PC-3 (cell line): ENCODE measurements around the gene ABCC12. TPM values are rescaled to one million over a fixed set of nuclear protein-coding genes. Genes with fewer than 3 reads are reported as not detected.
"Not testable (repeated sequence)": the region's sequence is repeated elsewhere in the genome, so short reads cannot be mapped to it uniquely, and the experiment has no call there.

Source experiments
- ATAC-seq: fragments of 200-7000 bp; cut with Tn5 transposase; 2 replicates; pipeline ENCODE4 v1.9.1; 2020; ENCODE audit warnings: mild to moderate bottlenecking, moderate library complexity
- BruUV-seq: library from RNA; stranded (reverse); fragments of 400-500 nt; replicated peaks from 2 replicates; lab custom pipeline; 2021; lab: Mats Ljungman, UMichigan
- CTCF ChIA-PET: fragments of 300-600 bp; sonication (Branson Sonifier 250); formaldehyde crosslinking; loops from one replicate; lab custom pipeline; 2022; ENCODE audit warnings: antibody characterized with exemption; lab: Charles Lee
- POLR2A ChIA-PET: fragments of 300-600 bp; sonication (Branson Sonifier 250); formaldehyde crosslinking; loops from one replicate; lab custom pipeline; 2022; ENCODE audit warnings: antibody characterized with exemption; ENCODE audit not compliant: unreplicated experiment; lab: Charles Lee
- DNase-seq: peaks from one replicate; pipeline ENCODE4 v3.0.0-alpha.2; 2015
- H2AFZ ChIP-seq: fragments of 300-600 bp; sonication (generic); 2 replicates; pipeline ENCODE4 v1.6.0; 2016; ENCODE audit warnings: antibody characterized with exemption, low read length
- H3F3A ChIP-seq: fragments of 300-600 bp; sonication (generic); one replicate; pipeline ENCODE4 v1.6.0; 2017; ENCODE audit warnings: antibody characterized with exemption, low read length, control low read depth, mild to moderate bottlenecking; ENCODE audit not compliant: unreplicated experiment
- H3K27ac ChIP-seq: fragments of 300-600 bp; sonication (generic); 2 replicates; pipeline ENCODE4 v1.5.1; 2016; ENCODE audit warnings: mild to moderate bottlenecking, low read length
- H3K27me3 ChIP-seq: fragments of 300-600 bp; sonication (generic); 2 replicates; pipeline ENCODE4 v1.6.1; 2016; ENCODE audit warnings: low read length, mixed read lengths
- H3K36me3 ChIP-seq: fragments of 300-600 bp; sonication (generic); 2 replicates; pipeline ENCODE4 v1.6.1; 2016; ENCODE audit warnings: low read depth, mixed run types, low read length, mixed read lengths
- H3K4me1 ChIP-seq: fragments of 300-600 bp; sonication (generic); 2 replicates; pipeline ENCODE4 v1.5.1; 2016; ENCODE audit warnings: low read length; ENCODE audit not compliant: insufficient read depth
- H3K4me2 ChIP-seq: fragments of 300-600 bp; sonication (generic); 2 replicates; pipeline ENCODE4 v1.6.0; 2016; ENCODE audit warnings: low read length
- H3K4me3 ChIP-seq: fragments of 300-600 bp; sonication (generic); 2 replicates; pipeline ENCODE4 v1.5.1; 2016; ENCODE audit warnings: mild to moderate bottlenecking, low read length, mixed read lengths
- H3K79me2 ChIP-seq: fragments of 300-600 bp; sonication (generic); 2 replicates; pipeline ENCODE4 v1.6.1; 2017; ENCODE audit warnings: low read length, mixed read lengths
- H3K9ac ChIP-seq: fragments of 300-600 bp; sonication (generic); 2 replicates; pipeline ENCODE4 v1.6.0; 2016; ENCODE audit warnings: mild to moderate bottlenecking, low read length
- H3K9me2 ChIP-seq: fragments of 300-600 bp; sonication (generic); replicated peaks from 2 replicates; pipeline ENCODE4 v1.6.1; 2016; ENCODE audit warnings: mixed run types, low read length, mixed read lengths
- H3K9me3 ChIP-seq: fragments of 300-600 bp; sonication (generic); 2 replicates; pipeline ENCODE4 v1.6.1; 2016; ENCODE audit warnings: low read length, mixed read lengths
- H4K20me1 ChIP-seq: fragments of 300-600 bp; sonication (generic); 2 replicates; pipeline ENCODE4 v1.6.1; 2016; ENCODE audit warnings: low read length, mixed read lengths
- CTCF ChIP-seq: fragments of 300-600 bp; sonication (generic); conservative IDR thresholded peaks from 2 replicates; pipeline ENCODE4 v1.5.1; 2017; ENCODE audit warnings: antibody characterized with exemption, low read depth, mild to moderate bottlenecking, low read length
- EZH2 ChIP-seq: fragments of 300-600 bp; sonication (generic); IDR thresholded peaks from one replicate; pipeline ENCODE4 v1.6.1; 2017; ENCODE audit warnings: antibody characterized with exemption, mild to moderate bottlenecking, low read length; ENCODE audit not compliant: unreplicated experiment
- EZH2phosphoT487 ChIP-seq: fragments of 300-600 bp; sonication (generic); IDR thresholded peaks from 2 replicates; pipeline ENCODE4 v1.6.1; 2018; ENCODE audit warnings: mild to moderate bottlenecking, antibody characterized with exemption, low read length, borderline replicate concordance
- intact Hi-C: fragments of 100-400 bp; cut with micrococcal nuclease; formaldehyde crosslinking; loops from 2 replicates; pipeline ENCODE4 v1.9.0; 2023
- total RNA-seq: library from RNA; depleted of rRNA; stranded (reverse); fragments of >200 nt; gene quantifications from 2 replicates; pipeline ENCODE4 v1.2.3, GENCODE V29; 2014

ABCC12 gene
- total RNA-seq, 1 experiment from 2014 or later, result not detected

- TF ChIP-seq CTCF, result no peak
- no peak for TF ChIP-seq EZH2
- TF ChIP-seq EZH2phosphoT487, result no peak
- Histone ChIP-seq H3K36me3 (no peaks in the 10 kb centered on the region), H2AFZ (no peak overlapping the region), H3K79me2 (no peaks in the 10 kb centered on the region), H3K27me3 (no peaks in the 10 kb centered on the region), H3K9me3 (no peaks in the 10 kb centered on the region), H3K4me2 (no peak overlapping the region), H3K9me2 (no peaks in the 10 kb centered on the region), H3F3A (no peaks in the 10 kb centered on the region), H4K20me1 (no peaks in the 10 kb centered on the region), H3K4me1 (peaks cover 13% of the 10 kb centered on the region), H3K4me3 (no peak overlapping the region), H3K27ac (no peak overlapping the region), H3K9ac (no peak overlapping the region)
- intact Hi-C loops, result loop anchor here (5.0 to 10.0 kb wide), 3 partner anchors 405 to 1223 kb away; no protein-coding TSS in a partner anchor
- no peak for DNase-seq
- ATAC-seq, result no peak
- no TSS peak for BruUV-seq
- CTCF ChIA-PET, result no interaction called here
- POLR2A ChIA-PET, result no interaction called here
These were observed 14.1 kb upstream of the ABCC12 start for GRCh38 chr16:48169896-48170295.

- no peaks in the 10 kb centered on the region for H3K9me2 ChIP-seq
- H3K27me3 ChIP-seq, result no peaks in the 10 kb centered on the region
- no peak for DNase-seq
- ChIA-PET POLR2A (no interaction called here), CTCF (no interaction called here)
- intact Hi-C loops, result loop anchor here (5.0 to 10.0 kb wide), 3 partner anchors 403 to 1221 kb away; no protein-coding TSS in a partner anchor
- BruUV-seq, result no TSS peak
- H3K36me3 ChIP-seq, result no peaks in the 10 kb centered on the region
- H3K4me3 ChIP-seq, result no peak overlapping the region
- TF ChIP-seq EZH2phosphoT487 (no peak), CTCF (no peak), EZH2 (no peak)
- no peak overlapping the region for H3K4me2 ChIP-seq
- no peak overlapping the region for H2AFZ ChIP-seq
- no peaks in the 10 kb centered on the region for H4K20me1 ChIP-seq
- no peak for ATAC-seq
- H3K27ac ChIP-seq, result no peak overlapping the region
- no peaks in the 10 kb centered on the region for H3K79me2 ChIP-seq
- H3K4me1 ChIP-seq, result peaks cover 13% of the 10 kb centered on the region
- no peaks in the 10 kb centered on the region for H3K9me3 ChIP-seq
- H3K9ac ChIP-seq, result no peak overlapping the region
- H3F3A ChIP-seq, result no peaks in the 10 kb centered on the region
These were observed 12.3 kb upstream of the ABCC12 start for GRCh38 chr16:48168075-48168474.

GRCh38 chr16:48166617-48167016, 10.8 kb upstream of the ABCC12 start:
- H3K4me3 ChIP-seq, BruUV-seq, H3K9me3 ChIP-seq, H3K36me3 ChIP-seq, H2AFZ ChIP-seq, H3F3A ChIP-seq, H3K27me3 ChIP-seq, H3K27ac ChIP-seq, H3K4me2 ChIP-seq, H3K9ac ChIP-seq, ATAC-seq, H4K20me1 ChIP-seq, POLR2A ChIA-PET, H3K79me2 ChIP-seq, H3K9me2 ChIP-seq, DNase-seq: not testable (repeated sequence)
- peaks cover 13% of the 10 kb centered on the region for H3K4me1 ChIP-seq
- intact Hi-C loops, result loop anchor here (5.0 to 10.0 kb wide), 3 partner anchors 402 to 1219 kb away; no protein-coding TSS in a partner anchor
- CTCF ChIA-PET, result interaction anchor here (0.7 kb wide), 1 partner anchor 1025 kb away, joined by 3 read pairs; no protein-coding TSS in a partner anchor
